ENCODE measurements around the gene CUZD1. TPM values are rescaled to one million over a fixed set of nuclear protein-coding genes. Genes with fewer than 3 reads are reported as not detected.

The CUZD1 gene
- total RNA-seq, 1 donor from 2014 or later = not detected

- Mint-ChIP-seq H3K36me3 (no peaks in the 10 kb centered on the region), H3K4me3 (no peak overlapping the region), H3K27me3 (peaks cover 27% of the 10 kb centered on the region), H3K27ac (no peak overlapping the region), H3K9me3 (no peaks in the 10 kb centered on the region), H3K4me1 (ENCODE audit: unreplicated experiment) (no peaks in the 10 kb centered on the region)
- no peak for DNase-seq (ENCODE audit: extremely low spot score, unreplicated experiment)
- TF ChIP-seq CTCF (conservative IDR thresholded peaks at IDR 0.05) = no peak
These were observed 11.2 kb upstream of the CUZD1 start for GRCh38 chr10:122856902-122857301.

DNA sequence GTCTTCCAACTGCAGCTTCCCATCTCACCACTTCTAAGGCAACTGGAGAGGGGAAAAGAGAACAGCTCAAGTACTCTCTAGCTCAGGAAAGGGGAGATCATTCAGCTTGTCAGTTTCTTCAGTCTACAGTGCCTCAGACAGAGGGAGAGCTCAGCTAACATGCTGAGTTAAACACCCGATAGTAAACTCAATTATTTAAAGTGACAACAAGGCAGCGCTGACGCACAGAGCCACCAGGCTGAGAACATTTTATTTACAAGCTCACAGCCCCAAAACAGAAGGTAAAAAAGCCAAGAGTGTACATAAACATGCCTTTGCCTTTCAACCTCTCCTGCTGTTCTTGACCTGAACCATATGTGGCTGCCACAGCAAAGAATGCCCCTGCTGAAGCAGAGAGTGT, 10.1 kb upstream of the CUZD1 start:
- no peak overlapping the region for H3K4me3 Mint-ChIP-seq
- H3K27me3 Mint-ChIP-seq = peaks cover 25% of the 10 kb centered on the region
- TF ChIP-seq CTCF (conservative IDR thresholded peaks at IDR 0.05) = no peak
- no peaks in the 10 kb centered on the region for H3K36me3 Mint-ChIP-seq
- no peak for DNase-seq (ENCODE audit: extremely low spot score, unreplicated experiment)
- no peaks in the 10 kb centered on the region for H3K4me1 Mint-ChIP-seq (ENCODE audit: unreplicated experiment)
- H3K27ac Mint-ChIP-seq = no peak overlapping the region
- H3K9me3 Mint-ChIP-seq = no peaks in the 10 kb centered on the region

DNA sequence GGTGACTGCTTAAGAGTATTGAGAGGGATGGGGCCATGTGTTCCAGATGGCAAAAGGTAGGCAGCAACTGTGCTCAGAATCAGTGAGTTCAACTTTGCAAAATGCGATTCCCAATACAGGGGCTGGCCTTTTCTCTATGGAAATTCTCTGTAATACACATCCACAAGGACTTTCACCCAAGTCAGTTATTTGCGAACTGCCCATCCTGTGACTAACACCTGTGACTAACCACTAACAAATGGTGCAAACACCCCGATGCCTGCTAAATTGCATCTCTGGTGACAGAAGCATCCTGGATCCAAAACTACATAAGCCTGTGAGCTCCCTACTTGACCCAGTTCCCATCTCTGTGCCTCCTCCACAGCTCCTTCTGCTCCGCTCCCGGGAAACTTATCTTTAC, 9.0 kb upstream of the CUZD1 start:
- no peak for DNase-seq (ENCODE audit: extremely low spot score, unreplicated experiment)
- no peaks in the 10 kb centered on the region for H3K9me3 Mint-ChIP-seq
- peaks cover 27% of the 10 kb centered on the region for H3K27me3 Mint-ChIP-seq
- no peak for TF ChIP-seq CTCF (conservative IDR thresholded peaks at IDR 0.05)
- H3K27ac Mint-ChIP-seq = no peak overlapping the region
- no peaks in the 10 kb centered on the region for H3K4me1 Mint-ChIP-seq (ENCODE audit: unreplicated experiment)
- no peaks in the 10 kb centered on the region for H3K36me3 Mint-ChIP-seq
- no peak overlapping the region for H3K4me3 Mint-ChIP-seq

DNA sequence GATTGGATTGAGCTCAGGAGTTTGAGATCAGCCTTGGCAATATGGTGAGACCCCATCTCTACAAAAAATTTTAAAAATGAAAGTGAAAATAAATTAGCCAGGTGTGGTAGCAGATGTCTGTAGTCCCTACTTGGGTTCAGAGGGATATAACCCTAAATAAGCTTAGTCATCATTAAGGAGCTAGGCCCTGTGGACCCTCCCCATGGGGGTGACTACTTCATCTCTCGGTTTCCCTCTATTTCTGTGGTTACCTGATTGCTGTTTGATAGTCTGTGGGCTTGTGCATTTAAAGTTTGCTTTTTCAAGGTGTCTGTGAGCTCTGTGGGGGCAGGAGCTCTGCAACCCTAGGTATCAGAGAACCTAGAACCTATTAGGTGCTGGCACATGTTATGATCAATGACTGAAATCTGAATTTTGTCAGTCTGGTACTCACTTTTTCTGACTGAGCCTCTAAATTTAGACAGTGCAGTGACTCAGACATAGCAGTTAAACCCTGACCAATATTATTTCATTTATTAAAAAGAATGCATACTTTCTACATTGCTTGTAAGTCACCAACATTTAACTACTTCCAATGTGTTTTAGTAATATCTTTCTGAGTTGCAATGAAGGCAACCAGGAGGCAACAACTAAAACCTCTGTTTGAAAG, 8.1 kb upstream of the CUZD1 start:
- H3K4me3 Mint-ChIP-seq = no peak overlapping the region
- TF ChIP-seq CTCF (conservative IDR thresholded peaks at IDR 0.05) = no peak
- no peak overlapping the region for H3K27ac Mint-ChIP-seq
- DNase-seq (ENCODE audit: extremely low spot score, unreplicated experiment) = no peak
- no peaks in the 10 kb centered on the region for H3K4me1 Mint-ChIP-seq (ENCODE audit: unreplicated experiment)
- no peaks in the 10 kb centered on the region for H3K9me3 Mint-ChIP-seq
- no peaks in the 10 kb centered on the region for H3K36me3 Mint-ChIP-seq
- H3K27me3 Mint-ChIP-seq = peaks cover 28% of the 10 kb centered on the region

DNA sequence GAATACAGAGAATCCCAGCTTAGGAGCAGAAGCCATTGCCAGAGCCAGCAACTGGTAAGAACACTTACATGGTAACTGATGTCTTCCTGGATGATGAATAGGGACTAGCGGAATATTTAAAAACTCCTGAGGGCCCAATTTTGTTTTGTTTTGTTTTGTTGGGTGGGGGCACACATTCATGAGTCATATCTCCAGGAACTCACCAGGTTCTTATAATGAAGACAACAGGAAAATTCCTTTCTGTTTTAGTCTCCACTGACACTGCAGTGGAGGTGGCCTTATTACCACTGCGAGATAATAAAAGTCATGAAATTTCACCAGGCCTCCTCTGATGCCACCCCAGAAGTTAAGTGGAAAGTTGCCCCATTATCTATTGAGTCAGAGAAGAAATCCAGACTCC, 6.6 kb upstream of the CUZD1 start:
- Mint-ChIP-seq H3K27ac (no peak overlapping the region), H3K36me3 (no peaks in the 10 kb centered on the region), H3K27me3 (peaks cover 33% of the 10 kb centered on the region), H3K9me3 (no peaks in the 10 kb centered on the region), H3K4me3 (no peak overlapping the region), H3K4me1 (ENCODE audit: unreplicated experiment) (no peaks in the 10 kb centered on the region)
- no peak for TF ChIP-seq CTCF (conservative IDR thresholded peaks at IDR 0.05)
- no peak for DNase-seq (ENCODE audit: extremely low spot score, unreplicated experiment)
